ENCODE data around the gene HS6ST3. TPM values are rescaled to one million over a fixed set of nuclear protein-coding genes. Genes with fewer than 3 reads are reported as not detected.
"Not testable (repeated sequence)": the region's sequence is repeated elsewhere in the genome, so short reads cannot be mapped to it uniquely, and the experiment has no call there.

The HS6ST3 gene
- total and polyA plus RNA-seq, 5 donors from 2014 or later = not detected

GRCh38 chr13:96100457-96101220, 10.7 kb downstream of the HS6ST3 start:
- DNase-seq (no peak), ATAC-seq (ENCODE audit: low read depth in 2 of 2) (no peak)
- Mint-ChIP-seq H3K27me3 (peaks cover 10% of the 10 kb centered on the region), H3K4me1 (no peaks in the 10 kb centered on the region), H3K27ac (no peak overlapping the region), H3K36me3 (no peaks in the 10 kb centered on the region), H3K4me3 (no peak overlapping the region), H3K9me3 (peaks cover 0 to 9% (median 2%) of the 10 kb centered on the region in 7 donors)
- no peaks in the 10 kb centered on the region for H3K36me3 ChIP-seq (ENCODE audit: control insufficient read depth, insufficient read depth, low read length)
- no peak overlapping the region for H3K4me3 ChIP-seq (ENCODE audit: low read depth, low read length)
- no peaks in the 10 kb centered on the region for H3K4me1 ChIP-seq (ENCODE audit: control insufficient read depth, insufficient read depth, low read length, poor library complexity, severe bottlenecking)
- no peaks in the 10 kb centered on the region for H3K9me3 ChIP-seq (ENCODE audit: control insufficient read depth in 2 of 2, low read length in 2 of 2)
- no peaks in the 10 kb centered on the region for H3K27me3 ChIP-seq (ENCODE audit: control insufficient read depth, insufficient read depth, low read length)
- H3K27ac ChIP-seq (ENCODE audit: insufficient read depth, low read length, poor library complexity, severe bottlenecking) = no peak overlapping the region

DNA sequence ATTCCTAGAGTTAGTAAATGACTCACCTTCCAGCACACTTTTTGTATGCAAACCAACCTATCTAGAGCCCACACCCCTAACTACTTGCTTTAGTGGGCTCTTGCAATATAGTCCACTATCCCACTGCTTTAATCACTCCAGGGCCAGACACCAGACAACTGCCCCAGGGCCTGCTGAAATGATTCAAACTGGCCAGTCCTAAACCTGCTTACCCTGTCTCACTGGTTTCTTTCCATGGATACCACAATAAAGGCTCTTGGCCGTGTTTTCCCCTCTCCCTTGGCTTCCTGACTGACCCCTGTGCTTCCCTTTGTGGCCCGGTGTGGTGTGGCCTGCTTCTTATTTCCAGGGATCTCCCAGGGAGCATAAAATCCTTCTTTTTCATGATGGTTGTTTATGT, 14.6 kb downstream of the HS6ST3 start:
- peaks cover 0 to 32% (median 13%) of the 10 kb centered on the region in 7 donors for H3K9me3 Mint-ChIP-seq
- no peak overlapping the region for H3K27ac Mint-ChIP-seq
- H3K4me3 Mint-ChIP-seq = no peak overlapping the region
- no peak overlapping the region for H3K4me3 ChIP-seq (ENCODE audit: low read depth, low read length)
- no peaks in the 10 kb centered on the region for H3K36me3 Mint-ChIP-seq
- DNase-seq (no peak), ATAC-seq (ENCODE audit: low read depth in 2 of 2) (no peak)
- peaks cover 10% of the 10 kb centered on the region for H3K27me3 Mint-ChIP-seq
- peaks cover 0 to 2% of the 10 kb centered on the region in 2 experiments for H3K9me3 ChIP-seq (ENCODE audit: control insufficient read depth in 2 of 2, low read length in 2 of 2)
- no peaks in the 10 kb centered on the region for H3K36me3 ChIP-seq (ENCODE audit: control insufficient read depth, insufficient read depth, low read length)
- H3K4me1 ChIP-seq (ENCODE audit: control insufficient read depth, insufficient read depth, low read length, poor library complexity, severe bottlenecking) = no peaks in the 10 kb centered on the region
- H3K27ac ChIP-seq (ENCODE audit: insufficient read depth, low read length, poor library complexity, severe bottlenecking) = no peak overlapping the region
- no peaks in the 10 kb centered on the region for H3K4me1 Mint-ChIP-seq
- no peaks in the 10 kb centered on the region for H3K27me3 ChIP-seq (ENCODE audit: control insufficient read depth, insufficient read depth, low read length)

GRCh38 chr13:96108072-96108471, 18.2 kb downstream of the HS6ST3 start:
- H3K9me3 ChIP-seq (ENCODE audit: control insufficient read depth in 2 of 2, low read length in 2 of 2); H3K27me3 ChIP-seq (ENCODE audit: control insufficient read depth, insufficient read depth, low read length); H3K27ac ChIP-seq (ENCODE audit: insufficient read depth, low read length, poor library complexity, severe bottlenecking); H3K4me1 ChIP-seq (ENCODE audit: control insufficient read depth, insufficient read depth, low read length, poor library complexity, severe bottlenecking); DNase-seq; H3K36me3 ChIP-seq (ENCODE audit: control insufficient read depth, insufficient read depth, low read length); H3K27me3 Mint-ChIP-seq; H3K36me3 Mint-ChIP-seq; H3K4me1 Mint-ChIP-seq; H3K4me3 Mint-ChIP-seq; H3K4me3 ChIP-seq (ENCODE audit: low read depth, low read length); ATAC-seq (ENCODE audit: low read depth in 2 of 2); H3K27ac Mint-ChIP-seq: not testable (repeated sequence)
- H3K9me3 Mint-ChIP-seq = peaks cover 0 to 37% (median 8%) of the 10 kb centered on the region in 7 donors

DNA sequence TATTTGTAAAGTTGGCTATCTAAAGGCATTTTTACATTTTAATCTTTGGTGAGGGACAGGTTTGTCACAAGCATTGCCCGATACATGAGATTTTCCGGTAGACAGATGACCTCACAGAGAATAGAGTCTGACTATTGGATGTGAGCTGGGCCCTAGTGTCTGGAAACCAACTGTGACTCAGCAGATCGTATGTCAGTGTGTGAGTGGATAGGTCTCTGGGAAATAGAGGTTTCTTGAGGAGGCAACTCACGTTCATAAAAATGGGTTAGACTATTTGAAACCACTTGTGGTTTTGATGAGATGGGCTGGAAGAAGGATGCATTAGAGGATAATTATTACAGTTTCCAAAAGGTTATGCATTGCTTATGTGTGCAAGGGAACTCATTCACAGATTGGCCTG, 19.2 kb downstream of the HS6ST3 start:
- H3K36me3 ChIP-seq (ENCODE audit: control insufficient read depth, insufficient read depth, low read length) = no peaks in the 10 kb centered on the region
- DNase-seq = no peak
- Mint-ChIP-seq H3K4me3 (no peak overlapping the region), H3K9me3 (peaks cover 0 to 34% (median 8%) of the 10 kb centered on the region in 7 donors), H3K27ac (no peak overlapping the region), H3K36me3 (no peaks in the 10 kb centered on the region), H3K27me3 (peaks cover 6% of the 10 kb centered on the region), H3K4me1 (no peaks in the 10 kb centered on the region)
- no peak overlapping the region for H3K27ac ChIP-seq (ENCODE audit: insufficient read depth, low read length, poor library complexity, severe bottlenecking)
- H3K27me3 ChIP-seq (ENCODE audit: control insufficient read depth, insufficient read depth, low read length) = no peaks in the 10 kb centered on the region
- no peak for ATAC-seq (ENCODE audit: low read depth in 2 of 2)
- H3K9me3 ChIP-seq (ENCODE audit: control insufficient read depth in 2 of 2, low read length in 2 of 2) = peaks cover 0 to 2% of the 10 kb centered on the region in 2 experiments
- H3K4me3 ChIP-seq (ENCODE audit: low read depth, low read length) = no peak overlapping the region
- no peaks in the 10 kb centered on the region for H3K4me1 ChIP-seq (ENCODE audit: control insufficient read depth, insufficient read depth, low read length, poor library complexity, severe bottlenecking)

DNA sequence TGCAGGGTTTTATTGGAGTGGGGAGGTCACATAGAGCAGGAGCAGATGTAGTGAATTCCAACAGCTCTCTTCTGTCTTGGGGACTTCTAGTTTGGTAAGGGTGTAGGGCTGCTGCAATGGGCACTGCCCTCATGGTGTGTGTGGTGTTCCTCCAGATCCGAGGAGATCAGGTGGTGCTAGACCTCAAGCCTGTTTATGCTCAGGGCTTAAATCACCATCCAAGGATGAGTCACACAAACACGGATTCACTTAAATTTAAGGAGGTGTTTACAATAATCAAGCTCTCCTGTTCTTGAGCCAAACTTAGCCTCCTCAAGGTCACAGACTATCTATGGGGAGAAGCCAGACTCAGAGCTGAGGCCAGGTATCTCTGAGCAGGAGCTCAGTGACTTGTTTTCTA, 23.0 kb downstream of the HS6ST3 start:
- H3K4me3 ChIP-seq (ENCODE audit: low read depth, low read length) = no peak overlapping the region
- H3K27me3 Mint-ChIP-seq = no peaks in the 10 kb centered on the region

DNA sequence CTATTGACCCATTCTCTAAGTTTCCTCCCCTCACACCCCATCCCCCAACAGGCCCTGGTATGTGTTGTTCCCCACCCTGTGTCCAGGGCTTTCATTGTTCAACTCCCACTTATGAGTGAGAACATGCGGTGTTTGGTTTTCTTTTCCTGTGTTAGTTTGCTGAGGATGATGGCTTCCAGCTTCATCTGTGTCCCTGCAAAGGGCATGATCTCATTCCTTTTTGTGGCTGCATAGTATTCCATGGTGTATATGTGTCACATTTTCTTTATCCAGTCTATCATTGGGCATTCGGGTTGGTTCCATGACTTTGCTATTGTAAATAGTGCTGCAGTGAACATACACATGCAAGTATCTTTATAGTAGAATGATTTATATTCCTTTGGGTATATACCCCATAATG, 25.5 kb downstream of the HS6ST3 start:
- ATAC-seq (ENCODE audit: low read depth in 2 of 2); H3K4me1 ChIP-seq (ENCODE audit: control insufficient read depth, insufficient read depth, low read length, poor library complexity, severe bottlenecking); DNase-seq; H3K9me3 Mint-ChIP-seq; H3K36me3 Mint-ChIP-seq; H3K27me3 ChIP-seq (ENCODE audit: control insufficient read depth, insufficient read depth, low read length); H3K36me3 ChIP-seq (ENCODE audit: control insufficient read depth, insufficient read depth, low read length); H3K9me3 ChIP-seq (ENCODE audit: control insufficient read depth in 2 of 2, low read length in 2 of 2); H3K4me3 Mint-ChIP-seq; H3K27me3 Mint-ChIP-seq; H3K27ac Mint-ChIP-seq; H3K27ac ChIP-seq (ENCODE audit: insufficient read depth, low read length, poor library complexity, severe bottlenecking); H3K4me3 ChIP-seq (ENCODE audit: low read depth, low read length); H3K4me1 Mint-ChIP-seq: not testable (repeated sequence)

More for the DNA sequence above, 23.0 kb downstream of the HS6ST3 start:
- H3K4me1 ChIP-seq (ENCODE audit: control insufficient read depth, insufficient read depth, low read length, poor library complexity, severe bottlenecking) = no peaks in the 10 kb centered on the region
- no peaks in the 10 kb centered on the region for H3K27me3 ChIP-seq (ENCODE audit: control insufficient read depth, insufficient read depth, low read length)
- Mint-ChIP-seq H3K4me3 (no peak overlapping the region), H3K4me1 (no peaks in the 10 kb centered on the region), H3K9me3 (peaks cover 0 to 19% (median 2%) of the 10 kb centered on the region in 7 donors), H3K36me3 (no peaks in the 10 kb centered on the region), H3K27ac (no peak overlapping the region)
- H3K9me3 ChIP-seq (ENCODE audit: control insufficient read depth in 2 of 2, low read length in 2 of 2) = peaks cover 0 to 2% of the 10 kb centered on the region in 2 experiments
- no peak overlapping the region for H3K27ac ChIP-seq (ENCODE audit: insufficient read depth, low read length, poor library complexity, severe bottlenecking)
- no peak for ATAC-seq (ENCODE audit: low read depth in 2 of 2)
- DNase-seq = no peak
- H3K36me3 ChIP-seq (ENCODE audit: control insufficient read depth, insufficient read depth, low read length) = no peaks in the 10 kb centered on the region

GRCh38 chr13:96119921-96120320, 30.0 kb downstream of the HS6ST3 start:
- Histone ChIP-seq H3K4me1 (ENCODE audit: control insufficient read depth, insufficient read depth, low read length, poor library complexity, severe bottlenecking) (no peaks in the 10 kb centered on the region), H3K9me3 (ENCODE audit: control insufficient read depth in 2 of 2, low read length in 2 of 2) (no peaks in the 10 kb centered on the region), H3K27me3 (ENCODE audit: control insufficient read depth, insufficient read depth, low read length) (no peaks in the 10 kb centered on the region), H3K4me3 (ENCODE audit: low read depth, low read length) (no peak overlapping the region), H3K27ac (ENCODE audit: insufficient read depth, low read length, poor library complexity, severe bottlenecking) (no peak overlapping the region), H3K36me3 (ENCODE audit: control insufficient read depth, insufficient read depth, low read length) (no peaks in the 10 kb centered on the region)
- no peak overlapping the region for H3K27ac Mint-ChIP-seq
- H3K9me3 Mint-ChIP-seq = peaks cover 0 to 7% (median 0%) of the 10 kb centered on the region in 7 donors
- H3K4me3 Mint-ChIP-seq = no peak overlapping the region
- no peaks in the 10 kb centered on the region for H3K27me3 Mint-ChIP-seq
- H3K36me3 Mint-ChIP-seq = no peaks in the 10 kb centered on the region
- DNase-seq = no peak
- H3K4me1 Mint-ChIP-seq = no peaks in the 10 kb centered on the region
- ATAC-seq (ENCODE audit: low read depth in 2 of 2) = no peak

DNA sequence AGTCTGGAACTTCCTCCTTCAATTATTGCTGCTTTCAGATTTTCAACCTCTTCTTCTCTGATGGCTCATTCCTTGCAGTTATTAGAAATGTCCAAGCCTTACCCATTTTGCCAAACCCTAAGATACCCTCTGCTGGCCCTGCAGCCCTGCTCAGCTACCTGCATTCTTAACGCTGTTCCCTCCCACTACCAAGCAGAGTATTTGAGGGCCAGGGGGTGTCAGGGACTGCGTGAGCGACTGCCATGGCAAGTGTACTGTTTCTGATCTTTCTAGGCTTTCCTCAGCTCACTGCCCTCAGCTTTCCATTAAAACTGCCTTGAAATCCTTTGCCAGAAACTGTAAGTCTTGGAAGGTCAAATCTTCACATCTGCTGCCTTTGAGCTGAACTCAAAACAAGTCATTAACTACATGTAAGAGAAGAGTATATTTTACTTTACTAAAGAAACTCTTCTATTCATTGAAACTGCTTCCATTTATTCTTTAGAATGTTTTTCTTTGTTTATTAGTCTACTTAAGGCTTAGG, 41.0 kb downstream of the HS6ST3 start:
- no peaks in the 10 kb centered on the region for H3K4me1 Mint-ChIP-seq
- no peaks in the 10 kb centered on the region for H3K27me3 Mint-ChIP-seq
- Histone ChIP-seq H3K4me3 (ENCODE audit: low read depth, low read length) (no peak overlapping the region), H3K27me3 (ENCODE audit: control insufficient read depth, insufficient read depth, low read length) (no peaks in the 10 kb centered on the region), H3K27ac (ENCODE audit: insufficient read depth, low read length, poor library complexity, severe bottlenecking) (no peak overlapping the region), H3K36me3 (ENCODE audit: control insufficient read depth, insufficient read depth, low read length) (no peaks in the 10 kb centered on the region), H3K9me3 (ENCODE audit: control insufficient read depth in 2 of 2, low read length in 2 of 2) (peaks cover 0 to 1% of the 10 kb centered on the region in 2 experiments), H3K4me1 (ENCODE audit: control insufficient read depth, insufficient read depth, low read length, poor library complexity, severe bottlenecking) (no peaks in the 10 kb centered on the region)
- no peak overlapping the region for H3K4me3 Mint-ChIP-seq
- no peak overlapping the region for H3K27ac Mint-ChIP-seq
- ATAC-seq (ENCODE audit: low read depth in 2 of 2) (no peak), DNase-seq (no peak)
- H3K36me3 Mint-ChIP-seq = no peaks in the 10 kb centered on the region
- H3K9me3 Mint-ChIP-seq = peaks cover 0 to 6% (median 2%) of the 10 kb centered on the region in 7 donors
